Spleen (tissue), 11 donors: Measurements from ENCODE around the gene SNX30. TPM values are rescaled to one million over a fixed set of nuclear protein-coding genes. Genes with fewer than 3 reads are reported as not detected.

Source experiments
- DNase-seq: peaks from one replicate; pipeline ENCODE4 v3.0.0-alpha.2; 2020
- H3K27ac ChIP-seq, 8 donors: fragments of 200-600 bp; sonication (generic) in 7 of 8; 1 replicate in 4 of 8; 2 replicates in 4 of 8; pipeline versions ENCODE4 v1.5.0 to v1.8.0; 2016 to 2021; ENCODE audit warnings: inconsistent platforms in 4 of 8, mild to moderate bottlenecking in 4 of 8, moderate library complexity in 1 of 8
- H3K27me3 ChIP-seq, 7 donors: fragments of 200-600 bp; sonication (generic) in 6 of 7; replicated peaks in 1 of 7; 1 replicate in 4 of 7; 2 replicates in 3 of 7; pipeline versions ENCODE4 v1.5.0 to v1.8.0; 2016 to 2021; ENCODE audit warnings: inconsistent platforms in 3 of 7, mild to moderate bottlenecking in 1 of 7
- H3K36me3 ChIP-seq, 6 donors: fragments of 200-600 bp; sonication (generic) in 5 of 6; 1 replicate in 4 of 6; 2 replicates in 2 of 6; pipeline versions ENCODE4 v1.5.0 to v1.8.0; 2016 to 2021; ENCODE audit warnings: inconsistent platforms in 2 of 6
- H3K4me1 ChIP-seq, 6 donors: fragments of 200-600 bp; sonication (generic) in 5 of 6; 1 replicate in 3 of 6; 2 replicates in 3 of 6; pipeline versions ENCODE4 v1.5.0 to v1.8.0; 2016 to 2021; ENCODE audit warnings: inconsistent platforms in 3 of 6
- H3K4me3 ChIP-seq, 8 donors: fragments of 200-600 bp; sonication (generic) in 7 of 8; 1 replicate in 4 of 8; 2 replicates in 4 of 8; pipeline versions ENCODE4 v1.5.0 to v1.8.0; 2016 to 2021; ENCODE audit warnings: inconsistent platforms in 4 of 8, mild to moderate bottlenecking in 4 of 8, moderate library complexity in 2 of 8
- H3K9me3 ChIP-seq, 8 donors: fragments of 200-600 bp; sonication (generic) in 7 of 8; 1 replicate in 4 of 8; 2 replicates in 4 of 8; pipeline versions ENCODE4 v1.5.0 to v1.8.0; 2016 to 2021; ENCODE audit warnings: inconsistent platforms in 4 of 8
- POLR2A ChIP-seq, 3 donors: fragments of 450-650 bp; IDR thresholded peaks; one replicate each; pipeline ENCODE4 v1.5.1; 2017; ENCODE audit warnings: antibody characterized with exemption in 3 of 3, mild to moderate bottlenecking in 1 of 3
- POLR2AphosphoS5 ChIP-seq, 3 donors: sonication (generic); formaldehyde crosslinking; IDR thresholded peaks; one replicate each; pipeline ENCODE4 v1.5.1; 2017; ENCODE audit warnings: antibody characterized with exemption in 3 of 3
- WGBS, 5 donors: extraction: QIAGEN DNeasy Blood & Tissue Kit in 3 of 5; methylation state at CpG; one replicate each; pipeline versions ENCODE4 v1.1.5 to v1.1.7; 2013 to 2018; 5-methylcytosine and 5-hydroxymethylcytosine counted together
- intact Hi-C: fragments of 100-400 bp; cut with DNase I; formaldehyde crosslinking; loops from one replicate; pipeline ENCODE4 v1.15.0; 2023; ENCODE audit warnings: low total_unique reads
- polyA plus RNA-seq, 3 donors: library from polyadenylated mRNA; stranded (reverse); fragments of 200-250 nt; gene quantifications; one replicate each; pipeline ENCODE4 v1.2.1, GENCODE V29; 2013
- total RNA-seq, 7 donors: library from RNA; depleted of rRNA in 3 of 7; stranded (reverse); fragments of >200 nt in 3 of 7; fragmentation: NEBNext Ultra II Directional in 4 of 7; extraction: Animal tissue kit (Norgen Biotek cat#: 25700) in 4 of 7; gene quantifications; one replicate each; pipeline versions ENCODE4 v1.1.0 to v1.2.1, GENCODE V29; 2016 to 2021
- TF ChIP-seq, protein P1 (sequence below), 11 experiments: fragments of 200-600 bp in 7 of 11; fragments of 450-650 bp in 4 of 11; sonication (generic) in 4 of 11; IDR thresholded peaks in 8 of 11; conservative IDR thresholded peaks in 3 of 11; 1 replicate in 7 of 11; 2 replicates in 4 of 11; pipeline versions ENCODE4 v1.4.0 to v1.8.0; 2016 to 2021; ENCODE audit warnings: antibody characterized with exemption in 11 of 11, inconsistent platforms in 4 of 11, mild to moderate bottlenecking in 1 of 11
- donor health status: healthy with polysubstance abuse.
- donor health status: DM: no; HTN: no; CAD: no; lungs with moderate emphysema.
- donor health status: DM: no; HTN: no; CAD: no.
- donor health status: Bipolar disorder and iron deficiency.
- donor health status: healthy.
- donor health status: DM: no; HTN: no; CAD: no.
- donor health status: DM: yes; HTN: yes; CAD: no.

Gene SNX30
- total and polyA plus RNA-seq, 10 donors, result 1.2 to 23.3 (median 14.6) TPM

DNA sequence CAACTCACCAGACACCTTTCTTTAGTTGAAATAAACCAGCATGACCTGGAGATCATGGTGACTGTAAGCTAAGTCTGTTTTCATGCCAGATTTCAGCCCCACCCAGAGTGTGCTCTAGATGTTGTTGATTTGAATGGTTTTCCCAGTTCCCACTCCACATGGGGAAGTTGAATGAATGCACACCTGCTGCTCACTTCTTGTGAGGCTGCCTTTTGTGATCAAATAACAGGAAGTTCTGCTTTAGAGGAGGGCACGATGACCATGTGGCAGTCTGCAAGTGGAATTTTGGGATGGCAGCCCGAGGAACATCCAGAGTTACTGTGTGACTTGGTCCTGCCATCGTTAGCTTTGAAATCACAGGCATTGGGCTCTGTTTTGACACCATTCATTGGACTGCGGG is 121.5 kb downstream of the SNX30 start:
- intact Hi-C loops, result no loop called here
- DNase-seq, result no peak
- H3K9me3 ChIP-seq, result no peaks in the 10 kb centered on the region
- WGBS, 5 donors, result 45 to 66% (median 52%) methylated on average over 3 to 4 of the region's 4 CpGs
- H3K27ac ChIP-seq, result no peak overlapping the region
- TF ChIP-seq POLR2AphosphoS5 (IDR thresholded peaks at IDR 0.05) (no peak), POLR2A (IDR thresholded peaks at IDR 0.05) (no peak)
- TF ChIP-seq, protein P1, sequence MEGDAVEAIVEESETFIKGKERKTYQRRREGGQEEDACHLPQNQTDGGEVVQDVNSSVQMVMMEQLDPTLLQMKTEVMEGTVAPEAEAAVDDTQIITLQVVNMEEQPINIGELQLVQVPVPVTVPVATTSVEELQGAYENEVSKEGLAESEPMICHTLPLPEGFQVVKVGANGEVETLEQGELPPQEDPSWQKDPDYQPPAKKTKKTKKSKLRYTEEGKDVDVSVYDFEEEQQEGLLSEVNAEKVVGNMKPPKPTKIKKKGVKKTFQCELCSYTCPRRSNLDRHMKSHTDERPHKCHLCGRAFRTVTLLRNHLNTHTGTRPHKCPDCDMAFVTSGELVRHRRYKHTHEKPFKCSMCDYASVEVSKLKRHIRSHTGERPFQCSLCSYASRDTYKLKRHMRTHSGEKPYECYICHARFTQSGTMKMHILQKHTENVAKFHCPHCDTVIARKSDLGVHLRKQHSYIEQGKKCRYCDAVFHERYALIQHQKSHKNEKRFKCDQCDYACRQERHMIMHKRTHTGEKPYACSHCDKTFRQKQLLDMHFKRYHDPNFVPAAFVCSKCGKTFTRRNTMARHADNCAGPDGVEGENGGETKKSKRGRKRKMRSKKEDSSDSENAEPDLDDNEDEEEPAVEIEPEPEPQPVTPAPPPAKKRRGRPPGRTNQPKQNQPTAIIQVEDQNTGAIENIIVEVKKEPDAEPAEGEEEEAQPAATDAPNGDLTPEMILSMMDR (IDR thresholded peaks at IDR 0.05 in 8 of 11, conservative IDR thresholded peaks at IDR 0.05 in 3 of 11), result no peak
- H3K4me3 ChIP-seq, result no peak overlapping the region
- H3K36me3 ChIP-seq, result peaks cover 0 to 64% (median 17%) of the 10 kb centered on the region in 6 donors
- peaks cover 0 to 16% (median 0%) of the 10 kb centered on the region in 6 donors for H3K4me1 ChIP-seq
- H3K27me3 ChIP-seq, result no peaks in the 10 kb centered on the region

DNA sequence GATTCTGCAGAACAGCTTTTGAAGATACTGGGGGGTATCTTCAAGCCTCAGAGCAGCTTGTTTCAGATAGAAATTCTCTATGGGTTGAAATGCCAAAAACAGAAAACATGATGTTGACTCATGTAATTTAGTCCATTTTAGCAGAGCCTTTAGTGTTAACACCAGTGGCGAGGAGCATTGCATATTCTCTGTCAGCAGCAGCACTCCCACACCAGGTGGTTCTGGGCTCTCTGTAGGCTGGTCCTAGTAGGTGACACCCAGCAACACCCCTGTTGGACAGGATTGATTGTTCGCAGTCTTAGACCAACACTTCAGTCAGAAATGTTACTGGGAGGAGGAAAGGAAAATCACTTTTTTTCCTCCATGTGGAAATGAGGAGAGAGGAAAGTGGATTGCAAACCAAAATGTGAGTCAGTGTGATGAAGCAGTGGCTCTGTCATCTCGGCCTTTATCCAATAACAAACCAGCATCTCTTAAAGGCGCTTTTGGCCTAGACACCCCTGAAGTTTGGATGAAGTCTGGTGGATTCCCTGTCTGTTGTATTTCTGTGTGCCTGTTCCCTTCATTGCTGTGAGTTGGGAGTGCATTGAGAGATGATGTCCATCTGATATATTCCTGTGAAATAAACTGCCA is 123.3 kb downstream of the SNX30 start:
- no peak overlapping the region for H3K27ac ChIP-seq
- 93 to 99% (median 95%) methylated on average over 4 of the region's 4 CpGs for WGBS, 5 donors
- H3K9me3 ChIP-seq, result no peaks in the 10 kb centered on the region
- no peaks in the 10 kb centered on the region for H3K27me3 ChIP-seq
- intact Hi-C loops, result no loop called here
- peaks cover 0 to 3% (median 0%) of the 10 kb centered on the region in 6 donors for H3K4me1 ChIP-seq
- H3K4me3 ChIP-seq, result no peak overlapping the region
- peaks cover 0 to 61% (median 10%) of the 10 kb centered on the region in 6 donors for H3K36me3 ChIP-seq
- no peak for DNase-seq
- TF ChIP-seq POLR2A (IDR thresholded peaks at IDR 0.05) (no peak), POLR2AphosphoS5 (IDR thresholded peaks at IDR 0.05) (no peak)
- TF ChIP-seq, protein P1 (IDR thresholded peaks at IDR 0.05 in 8 of 11, conservative IDR thresholded peaks at IDR 0.05 in 3 of 11), result no peak

DNA sequence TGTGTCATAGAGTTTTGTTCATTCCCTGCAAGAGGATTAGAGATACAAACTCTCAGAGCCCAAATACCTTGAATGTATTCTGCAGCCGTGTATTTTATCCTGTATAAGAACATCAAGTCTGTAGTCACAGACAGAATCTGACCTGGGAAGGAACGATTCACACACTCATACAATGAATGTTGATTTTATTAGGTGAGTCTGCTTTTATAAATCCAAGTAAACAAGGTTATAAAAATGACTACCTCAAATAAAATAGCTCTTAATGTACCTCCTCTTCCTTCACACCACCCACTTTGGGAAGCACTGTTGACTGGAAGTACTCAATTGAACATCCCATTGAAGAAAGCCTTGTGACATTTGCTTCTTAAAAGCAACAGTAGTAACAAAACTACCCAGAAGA is 128.2 kb downstream of the SNX30 start:
- 90 to 94% (median 91%) methylated on average over 2 of the region's 2 CpGs for WGBS, 5 donors
- no peak for TF ChIP-seq POLR2A (IDR thresholded peaks at IDR 0.05)
- TF ChIP-seq, protein P1 (IDR thresholded peaks at IDR 0.05 in 8 of 11, conservative IDR thresholded peaks at IDR 0.05 in 3 of 11), result no peak
- DNase-seq, result no peak
- Histone ChIP-seq H3K36me3 (peaks cover 0 to 54% (median 4%) of the 10 kb centered on the region in 6 donors), H3K27ac (no peak overlapping the region), H3K4me1 (no peaks in the 10 kb centered on the region), H3K9me3 (no peaks in the 10 kb centered on the region), H3K27me3 (no peaks in the 10 kb centered on the region), H3K4me3 (no peak overlapping the region)
- intact Hi-C loops, result no loop called here

DNA sequence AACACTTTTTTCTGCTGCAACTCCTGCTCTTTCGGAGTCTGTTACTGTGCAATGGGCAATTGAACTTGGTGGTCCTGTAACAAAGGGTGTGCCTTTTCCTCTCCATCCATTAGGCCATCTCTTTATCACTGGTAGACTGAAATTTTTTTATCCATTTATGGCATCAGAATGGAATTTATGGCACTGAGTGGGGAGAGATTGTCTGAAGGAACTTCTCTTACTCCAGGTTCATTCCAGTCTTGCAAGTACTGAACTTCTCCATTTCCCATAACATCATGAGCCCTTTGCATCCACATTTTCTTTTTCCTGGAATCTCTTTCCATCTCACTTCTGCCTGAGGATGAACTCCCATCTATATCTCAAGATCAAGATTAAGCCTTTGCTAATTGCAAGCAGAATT is 130.1 kb downstream of the SNX30 start:
- intact Hi-C loops, result no loop called here
- DNase-seq, result no peak
- TF ChIP-seq POLR2AphosphoS5 (IDR thresholded peaks at IDR 0.05) (no peak), POLR2A (IDR thresholded peaks at IDR 0.05) (no peak)
- TF ChIP-seq, protein P1 (IDR thresholded peaks at IDR 0.05 in 8 of 11, conservative IDR thresholded peaks at IDR 0.05 in 3 of 11), result no peak
- no peak overlapping the region for H3K4me3 ChIP-seq
- no peak overlapping the region for H3K27ac ChIP-seq
- no peaks in the 10 kb centered on the region for H3K27me3 ChIP-seq
- H3K36me3 ChIP-seq, result peaks cover 0 to 47% (median 3%) of the 10 kb centered on the region in 6 donors
- no peaks in the 10 kb centered on the region for H3K4me1 ChIP-seq
- H3K9me3 ChIP-seq, result no peaks in the 10 kb centered on the region
- WGBS, 5 donors, result 93 to 100% (median 97%) methylated on average over 1 of the region's 1 CpG
